Muscle layer of duodenum (tissue), 2 donors: ENCODE results near the gene AP3B1.
A peak's percentile ranks its signal among the peaks of the same experiment; 100 is the strongest.

Experiments
- H3K27ac ChIP-seq: one replicate; pipeline ENCODE4 v1.7.0; 2013; ENCODE audit warnings: mild to moderate bottlenecking, low read length
- H3K27me3 ChIP-seq: one replicate; pipeline ENCODE4 v1.7.0; 2013; ENCODE audit warnings: low read depth, mild to moderate bottlenecking, control low read depth, low read length
- H3K36me3 ChIP-seq, 2 donors: one replicate each; pipeline ENCODE4 v1.7.0; 2013; ENCODE audit warnings: low read length in 2 of 2, control low read depth in 1 of 2, mild to moderate bottlenecking in 1 of 2; ENCODE audit not compliant: insufficient read depth in 2 of 2, control insufficient read depth in 1 of 2
- H3K4me1 ChIP-seq, 2 donors: one replicate each; pipeline ENCODE4 v1.7.0; 2013; ENCODE audit warnings: low read length in 2 of 2, mild to moderate bottlenecking in 2 of 2, control low read depth in 1 of 2, moderate library complexity in 1 of 2; ENCODE audit not compliant: insufficient read depth in 2 of 2, control insufficient read depth in 1 of 2
- H3K4me3 ChIP-seq, 2 donors: one replicate each; pipeline ENCODE4 v1.7.0; 2013; ENCODE audit warnings: low read length in 2 of 2, low read depth in 1 of 2, mild to moderate bottlenecking in 1 of 2
- H3K9me3 ChIP-seq, 2 donors: one replicate each; pipeline ENCODE4 v1.7.0; 2013; ENCODE audit warnings: low read length in 2 of 2, control low read depth in 1 of 2, mild to moderate bottlenecking in 1 of 2; ENCODE audit not compliant: control insufficient read depth in 1 of 2
- donor health status: healthy.

AP3B1 gene

GRCh38 chr5:78323241-78323640 lies 28.7 kb upstream of the AP3B1 start:
- Histone ChIP-seq H3K4me1 (no peaks in the 10 kb centered on the region), H3K36me3 (no peaks in the 10 kb centered on the region), H3K9me3 (no peaks in the 10 kb centered on the region), H3K27ac (no peak overlapping the region), H3K4me3 (no peak overlapping the region), H3K27me3 (no peaks in the 10 kb centered on the region)

DNA sequence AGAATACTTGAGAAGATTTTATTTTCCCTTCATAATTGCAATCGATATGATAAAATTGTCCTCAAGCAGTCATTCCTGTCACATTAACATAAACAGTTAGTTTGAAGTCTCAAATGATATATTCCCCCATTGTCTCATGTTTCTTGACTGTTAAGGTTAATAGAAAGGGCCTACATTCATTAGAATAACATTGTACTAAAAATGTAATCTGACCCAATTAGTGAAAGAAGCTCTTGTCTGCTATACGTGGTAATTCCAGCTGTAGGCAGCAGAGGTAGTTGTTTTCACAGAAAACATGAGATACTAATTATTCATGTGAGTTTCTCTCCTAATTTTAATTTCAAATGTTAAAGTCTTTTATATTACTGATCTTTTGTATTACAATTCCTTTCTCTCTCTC lies 25.9 kb upstream of the AP3B1 start:
- no peaks in the 10 kb centered on the region for H3K9me3 ChIP-seq

DNA sequence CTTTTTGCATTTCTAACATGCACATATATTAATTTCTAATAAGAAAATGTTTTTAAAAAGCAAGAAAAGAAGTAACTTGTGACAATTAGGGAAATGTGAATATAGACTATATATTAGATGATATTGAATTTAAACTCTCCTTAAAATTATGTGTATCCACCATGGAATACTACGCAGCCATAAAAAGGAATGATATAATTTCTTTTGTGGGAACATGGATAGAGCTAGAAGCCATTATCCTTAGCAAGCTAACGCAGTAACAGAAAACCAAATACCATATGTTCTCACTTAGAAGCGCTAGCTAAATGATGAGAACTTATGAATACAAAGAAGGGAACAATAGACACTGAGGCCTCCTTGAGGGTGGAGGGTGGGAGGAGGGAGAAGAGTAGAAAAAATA lies 23.8 kb upstream of the AP3B1 start:
- no peaks in the 10 kb centered on the region for H3K9me3 ChIP-seq
- no peaks in the 10 kb centered on the region for H3K36me3 ChIP-seq
- H3K27me3 ChIP-seq = no peaks in the 10 kb centered on the region
- no peak overlapping the region for H3K27ac ChIP-seq
- H3K4me1 ChIP-seq = no peaks in the 10 kb centered on the region
- no peak overlapping the region for H3K4me3 ChIP-seq

More for the DNA sequence above, 25.9 kb upstream of the AP3B1 start:
- H3K4me3 ChIP-seq = no peak overlapping the region
- H3K27ac ChIP-seq = no peak overlapping the region
- no peaks in the 10 kb centered on the region for H3K4me1 ChIP-seq
- no peaks in the 10 kb centered on the region for H3K27me3 ChIP-seq
- no peaks in the 10 kb centered on the region for H3K36me3 ChIP-seq

- Histone ChIP-seq H3K4me3 (no peak overlapping the region), H3K27me3 (no peaks in the 10 kb centered on the region), H3K9me3 (no peaks in the 10 kb centered on the region), H3K36me3 (no peaks in the 10 kb centered on the region), H3K27ac (no peak overlapping the region), H3K4me1 (no peaks in the 10 kb centered on the region)
Observed at GRCh38 chr5:78317515-78317914, 23.0 kb upstream of the AP3B1 start.

DNA sequence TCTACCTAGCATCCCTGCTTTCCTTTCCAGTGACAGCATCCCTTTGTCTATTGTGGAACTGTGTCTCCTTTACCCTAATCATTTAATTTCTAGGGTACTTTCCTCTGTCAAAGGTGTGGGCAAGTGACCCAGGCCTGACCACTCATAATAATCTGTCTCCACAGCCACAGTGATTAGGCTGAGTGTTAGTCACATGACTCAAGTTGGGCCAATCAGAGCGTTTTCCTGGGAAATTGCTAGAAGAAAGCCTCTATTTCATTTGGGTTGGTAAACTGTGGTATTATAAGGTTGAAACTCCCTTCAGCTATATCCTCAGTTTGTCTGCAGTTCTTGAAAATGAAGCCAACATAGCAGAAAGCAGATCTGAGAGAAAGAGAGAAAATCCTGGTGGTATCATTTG lies 14.2 kb upstream of the AP3B1 start:
- Histone ChIP-seq H3K27ac (no peak overlapping the region), H3K36me3 (no peaks in the 10 kb centered on the region), H3K27me3 (no peaks in the 10 kb centered on the region), H3K4me1 (peaks cover 0 to 4% of the 10 kb centered on the region in 2 donors), H3K4me3 (no peak overlapping the region), H3K9me3 (no peaks in the 10 kb centered on the region)

DNA sequence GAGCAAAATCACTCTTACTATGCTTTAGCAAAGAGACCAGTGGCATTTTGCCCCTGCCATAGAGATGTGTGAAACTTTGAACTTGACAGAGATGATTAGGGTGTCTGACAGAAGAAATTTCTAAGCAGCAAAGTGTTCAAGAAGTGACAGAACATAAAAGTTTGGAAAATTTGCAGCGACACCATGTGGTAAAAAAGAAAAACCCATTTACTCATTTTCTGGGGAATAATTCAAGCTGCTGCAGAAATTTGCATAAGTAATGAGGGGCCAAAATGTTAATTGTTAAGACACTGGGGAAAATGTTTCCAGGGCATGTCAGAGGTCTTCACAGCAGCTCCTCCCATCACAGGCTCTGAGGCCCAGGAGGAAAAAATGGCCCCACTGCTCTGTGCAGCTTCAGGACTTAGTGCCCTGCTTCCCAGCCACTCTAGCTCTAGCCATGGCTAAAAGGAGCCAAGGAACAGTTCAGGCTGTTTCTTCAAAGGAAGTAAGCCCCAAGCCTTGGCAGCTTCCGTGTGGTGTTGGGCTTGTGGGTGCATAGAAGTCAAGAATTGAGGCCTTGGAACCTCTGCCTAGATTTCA lies 6.1 kb upstream of the AP3B1 start:
- no peaks in the 10 kb centered on the region for H3K27me3 ChIP-seq
- H3K4me1 ChIP-seq = peaks cover 0 to 3% of the 10 kb centered on the region in 2 donors
- H3K9me3 ChIP-seq = no peaks in the 10 kb centered on the region
- H3K36me3 ChIP-seq = no peaks in the 10 kb centered on the region
- no peak overlapping the region for H3K27ac ChIP-seq
- H3K4me3 ChIP-seq = no peak overlapping the region

DNA sequence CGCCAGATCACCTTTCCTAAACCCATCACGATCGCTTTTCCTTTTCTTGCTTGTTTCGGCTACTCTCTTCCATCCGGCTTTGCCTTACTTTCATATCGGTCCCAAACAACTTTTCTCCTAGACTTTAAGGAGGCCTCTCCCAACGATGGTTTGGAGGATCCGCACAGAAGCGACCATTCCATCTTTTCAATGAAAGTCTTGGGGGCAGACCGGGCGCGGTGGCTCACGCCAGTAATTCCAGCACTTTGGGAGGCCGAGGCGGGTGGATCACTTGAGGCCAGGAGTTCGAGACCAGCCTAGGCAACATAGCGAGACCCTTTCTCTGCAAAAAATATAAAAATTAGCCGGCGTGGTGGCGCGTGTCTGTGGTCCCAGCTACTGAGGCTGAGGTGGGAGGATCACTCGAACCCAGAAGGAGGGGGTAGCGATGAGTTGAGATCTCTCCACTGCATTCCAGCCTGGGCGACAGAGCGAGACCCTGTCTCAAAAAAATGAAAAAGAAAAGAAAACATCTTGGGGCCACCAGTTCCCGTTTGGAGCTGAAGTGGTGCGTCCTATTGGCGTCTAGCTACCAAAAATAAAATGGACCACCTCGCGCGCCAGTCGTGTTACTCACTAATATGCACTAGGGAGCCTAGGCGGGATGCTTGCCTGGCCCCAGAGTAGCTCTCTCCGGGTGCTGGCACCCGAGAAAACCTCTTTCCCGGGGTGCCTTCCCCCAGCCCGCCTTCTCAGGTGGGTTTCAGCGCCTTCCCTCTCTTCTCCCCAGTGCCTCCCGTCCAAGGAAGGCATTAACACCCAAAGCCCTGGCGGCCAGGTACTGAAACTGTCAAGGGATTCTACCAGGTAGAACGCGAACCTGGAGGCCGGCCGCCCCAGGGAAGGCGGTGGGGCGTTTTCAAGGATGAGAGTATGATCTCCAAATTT lies 800 bp upstream of the AP3B1 start:
- Histone ChIP-seq H3K4me3 (peak overlapping the region; percentile 98), H3K27me3 (no peaks in the 10 kb centered on the region), H3K4me1 (peaks cover 0 to 24% of the 10 kb centered on the region in 2 donors), H3K9me3 (no peaks in the 10 kb centered on the region), H3K36me3 (no peaks in the 10 kb centered on the region), H3K27ac (peak overlapping the region; percentile 96)

GRCh38 chr5:78293851-78294247 lies 649 bp downstream of the AP3B1 start:
- Histone ChIP-seq H3K27ac (peak overlapping the region; percentile 96), H3K9me3 (no peaks in the 10 kb centered on the region), H3K4me3 (peak overlapping the region; percentile 98), H3K36me3 (no peaks in the 10 kb centered on the region), H3K27me3 (no peaks in the 10 kb centered on the region), H3K4me1 (peaks cover 0 to 24% of the 10 kb centered on the region in 2 donors)

GRCh38 chr5:78291687-78292086 lies 2.8 kb downstream of the AP3B1 start:
- Histone ChIP-seq H3K27ac (no peak overlapping the region), H3K36me3 (no peaks in the 10 kb centered on the region), H3K4me1 (peaks cover 0 to 24% of the 10 kb centered on the region in 2 donors), H3K27me3 (no peaks in the 10 kb centered on the region), H3K4me3 (no peak overlapping the region), H3K9me3 (no peaks in the 10 kb centered on the region)

GRCh38 chr5:78289911-78290310 lies 4.6 kb downstream of the AP3B1 start:
- no peak overlapping the region for H3K4me3 ChIP-seq
- peaks cover 0 to 16% of the 10 kb centered on the region in 2 donors for H3K4me1 ChIP-seq
- no peaks in the 10 kb centered on the region for H3K27me3 ChIP-seq
- H3K36me3 ChIP-seq = no peaks in the 10 kb centered on the region
- no peak overlapping the region for H3K27ac ChIP-seq
- H3K9me3 ChIP-seq = no peaks in the 10 kb centered on the region

- no peaks in the 10 kb centered on the region for H3K36me3 ChIP-seq
- H3K9me3 ChIP-seq = no peaks in the 10 kb centered on the region
- peaks cover 0 to 10% of the 10 kb centered on the region in 2 donors for H3K4me1 ChIP-seq
- H3K4me3 ChIP-seq = no peak overlapping the region
- H3K27me3 ChIP-seq = no peaks in the 10 kb centered on the region
- H3K27ac ChIP-seq = no peak overlapping the region
Observed at GRCh38 chr5:78288246-78288645, 6.3 kb downstream of the AP3B1 start.
